H1 (cell line): ENCODE results near the gene ASB16. TPM values are rescaled to one million over a fixed set of nuclear protein-coding genes. Genes with fewer than 3 reads are reported as not detected.

Experiments
- CBX5 ChIP-seq: fragments of 300-800, 300-1000 bp; sonication (generic); IDR thresholded peaks from 2 replicates; pipeline ENCODE4 v1.7.1; 2016; ENCODE audit warnings: antibody characterized with exemption, low read length, low read depth
- CHD7 ChIP-seq: fragments of 300-600 bp; sonication (generic); IDR thresholded peaks from 2 replicates; pipeline ENCODE4 v1.7.1; 2012; ENCODE audit warnings: low read length, moderate library complexity, mild to moderate bottlenecking, inconsistent platforms; ENCODE audit not compliant: insufficient replicate concordance
- EGR1 ChIP-seq: IDR thresholded peaks from 2 replicates; pipeline ENCODE4 v1.6.1; 2011; ENCODE audit warnings: low read depth, low read length, borderline replicate concordance
- HDAC2 ChIP-seq, 2 experiments: fragments of 300-600 bp in 1 of 2; sonication (generic) in 1 of 2; IDR thresholded peaks; 2 replicates each; pipeline ENCODE4 v1.6.1; 2011 to 2012; ENCODE audit warnings: low read depth in 2 of 2, low read length in 2 of 2, mild to moderate bottlenecking in 2 of 2, moderate library complexity in 2 of 2, borderline replicate concordance in 1 of 2, inconsistent platforms in 1 of 2
- MAFK ChIP-seq: IDR thresholded peaks from 2 replicates; pipeline ENCODE4 v1.6.1; 2012; ENCODE audit warnings: low read depth, mild to moderate bottlenecking, improper control_type of control experiment, low read length
- POLR2AphosphoS5 ChIP-seq: IDR thresholded peaks from 2 replicates; pipeline ENCODE4 v1.6.1; 2011; ENCODE audit warnings: low read depth, low read length
- RNF2 ChIP-seq: fragments of 200-900, 300-1000 bp; sonication (generic); IDR thresholded peaks from 2 replicates; pipeline ENCODE4 v1.7.1; 2016; ENCODE audit warnings: borderline replicate concordance, low read depth, mild to moderate bottlenecking, antibody characterized with exemption, low read length; ENCODE audit not compliant: poor library complexity, severe bottlenecking; ENCODE audit errors: missing control alignments
- TAF1 ChIP-seq: IDR thresholded peaks from 2 replicates; pipeline ENCODE4 v1.6.1; 2011; ENCODE audit warnings: mild to moderate bottlenecking, low read depth, low read length
- TBP ChIP-seq: IDR thresholded peaks from 2 replicates; pipeline ENCODE4 v1.6.1; 2011; ENCODE audit warnings: low read depth, low read length, improper control_type of control experiment
- polyA plus RNA-seq, 7 experiments: library from polyadenylated mRNA; depleted of rRNA in 3 of 7; stranded (reverse) in 5 of 7; unstranded in 2 of 7; fragments of >200 nt in 5 of 7; fragments of 200-250 nt in 2 of 7; gene quantifications; 1 replicate in 5 of 7; 2 replicates in 1 of 7; 4 replicates in 1 of 7; pipeline versions ENCODE4 v1.2.1 to v1.2.3, GENCODE V29; 2011 to 2013; ENCODE audit warnings: missing spikeins in 2 of 7, mixed read lengths in 2 of 7
- total RNA-seq: library from RNA; stranded (reverse); fragmentation: NEBNext Ultra II Directional; extraction: Animal tissue kit (Norgen Biotek cat#: 25700); gene quantifications from 2 replicates; pipeline ENCODE4 v1.2.1, GENCODE V29; 2021

The ASB16 gene
- total and polyA plus RNA-seq, 2 of the 8 experiments (the other 6 are each of a cell fraction or from before 2014, with no cell fraction given), result 0.05 TPM; not detected in 1

GRCh38 chr17:44121997-44122815, 48.3 kb upstream of the ASB16 start (continued):
- no peak for TF ChIP-seq CHD7
- no peak for TF ChIP-seq POLR2AphosphoS5
- no peak for TF ChIP-seq HDAC2 (IDR thresholded peaks at IDR 0.05; ENCODE audit: borderline replicate concordance in 1 of 2, low read depth in 2 of 2, low read length in 2 of 2)
- TF ChIP-seq RNF2, result no peak
- no peak for TF ChIP-seq TBP
- no peak for TF ChIP-seq EGR1
- no peak for TF ChIP-seq MAFK
- no peak for TF ChIP-seq CBX5
- TF ChIP-seq TAF1, result no peak
